Body of pancreas (tissue), 4 donors: ENCODE results near the gene PRCP.

Experiments
- POLR2A ChIP-seq, 3 donors: fragments of 450-650 bp; IDR thresholded peaks; one replicate each; pipeline ENCODE4 v1.6.1; 2016; ENCODE audit warnings: antibody characterized with exemption in 3 of 3, mild to moderate bottlenecking in 2 of 3
- TF ChIP-seq, protein P1 (sequence below), 7 experiments: fragments of 450-650 bp in 4 of 7; fragments of 200-600 bp in 3 of 7; sonication (generic) in 3 of 7; IDR thresholded peaks; one replicate each; pipeline ENCODE4 v1.5.1; 2016 to 2019; ENCODE audit warnings: antibody characterized with exemption in 7 of 7

DNA sequence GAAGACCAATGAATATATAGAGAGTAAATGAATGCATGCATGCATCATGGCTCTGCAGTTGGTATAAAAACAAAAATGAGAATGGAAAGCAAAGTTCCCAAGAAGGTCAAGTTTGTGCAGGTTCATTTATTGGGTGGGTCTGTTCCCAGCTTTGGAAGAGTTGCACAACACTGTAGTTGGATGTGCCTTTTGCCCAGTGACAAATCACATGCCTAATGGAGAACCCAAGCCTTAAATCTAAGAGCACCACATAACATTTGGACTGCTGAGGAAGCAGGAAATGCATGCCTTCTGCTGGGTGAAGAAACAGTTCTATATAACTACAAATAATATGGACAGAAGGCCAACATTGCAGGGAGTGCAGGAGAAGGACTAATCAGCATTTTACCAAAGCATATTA, 30.6 kb downstream of the PRCP start:
- TF ChIP-seq, protein P1, sequence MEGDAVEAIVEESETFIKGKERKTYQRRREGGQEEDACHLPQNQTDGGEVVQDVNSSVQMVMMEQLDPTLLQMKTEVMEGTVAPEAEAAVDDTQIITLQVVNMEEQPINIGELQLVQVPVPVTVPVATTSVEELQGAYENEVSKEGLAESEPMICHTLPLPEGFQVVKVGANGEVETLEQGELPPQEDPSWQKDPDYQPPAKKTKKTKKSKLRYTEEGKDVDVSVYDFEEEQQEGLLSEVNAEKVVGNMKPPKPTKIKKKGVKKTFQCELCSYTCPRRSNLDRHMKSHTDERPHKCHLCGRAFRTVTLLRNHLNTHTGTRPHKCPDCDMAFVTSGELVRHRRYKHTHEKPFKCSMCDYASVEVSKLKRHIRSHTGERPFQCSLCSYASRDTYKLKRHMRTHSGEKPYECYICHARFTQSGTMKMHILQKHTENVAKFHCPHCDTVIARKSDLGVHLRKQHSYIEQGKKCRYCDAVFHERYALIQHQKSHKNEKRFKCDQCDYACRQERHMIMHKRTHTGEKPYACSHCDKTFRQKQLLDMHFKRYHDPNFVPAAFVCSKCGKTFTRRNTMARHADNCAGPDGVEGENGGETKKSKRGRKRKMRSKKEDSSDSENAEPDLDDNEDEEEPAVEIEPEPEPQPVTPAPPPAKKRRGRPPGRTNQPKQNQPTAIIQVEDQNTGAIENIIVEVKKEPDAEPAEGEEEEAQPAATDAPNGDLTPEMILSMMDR (IDR thresholded peaks at IDR 0.05), result no peak
- TF ChIP-seq POLR2A (IDR thresholded peaks at IDR 0.05), result no peak
